Head of caudate nucleus (tissue), 42 donors: ENCODE results near the gene CAPZA2.

ENCODE experiments used
- DNase-seq, 42 donors: peaks; one replicate each; pipeline versions ENCODE4 v3.0.0 to v3.0.0-alpha.2; 2020 to 2021; ENCODE audit warnings: mixed read lengths in 7 of 42
- intact Hi-C: fragments of 100-400 bp; cut with DNase I; formaldehyde crosslinking; loops from one replicate; pipeline ENCODE4 v1.15.0; 2022

The CAPZA2 gene

DNA sequence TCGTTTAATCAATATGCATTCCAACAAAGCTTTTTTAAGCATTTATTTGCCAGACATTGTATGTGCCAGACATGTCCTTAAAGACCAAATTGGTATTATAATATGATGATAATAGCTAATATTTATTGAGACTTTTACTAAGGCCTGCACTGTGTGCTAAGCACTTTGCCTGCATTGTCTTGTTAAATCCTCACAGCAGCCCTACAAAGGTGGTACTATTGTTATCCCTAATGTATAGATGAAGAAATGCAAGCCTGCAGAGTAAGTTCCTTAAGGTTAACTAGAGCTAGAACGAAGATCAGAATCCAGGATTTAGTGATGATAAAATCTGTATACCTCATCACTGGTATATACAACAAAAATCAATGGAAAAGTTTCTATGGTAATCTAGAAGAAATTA is 5.3 kb upstream of the CAPZA2 start:
- intact Hi-C loops: no loop called here
- no peak for DNase-seq

DNA sequence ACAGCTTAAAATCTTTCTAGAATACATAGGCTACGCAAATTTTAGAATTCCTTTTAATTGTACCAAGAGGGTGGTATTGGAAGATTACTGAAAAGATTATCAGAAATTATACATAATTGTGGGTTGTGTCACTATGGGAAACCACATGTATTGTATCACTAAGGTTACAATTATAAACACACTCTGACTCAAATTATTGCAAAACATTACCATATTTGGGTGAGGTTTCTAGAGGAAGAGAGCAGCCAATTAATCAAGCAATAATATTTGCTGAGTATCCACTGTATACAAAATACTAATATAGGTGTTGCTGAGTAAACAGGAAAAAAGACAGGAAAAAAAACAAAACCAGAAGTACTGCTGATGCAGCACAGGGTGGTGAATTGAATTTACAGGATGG is 3.1 kb upstream of the CAPZA2 start:
- intact Hi-C loops: no loop called here

DNA sequence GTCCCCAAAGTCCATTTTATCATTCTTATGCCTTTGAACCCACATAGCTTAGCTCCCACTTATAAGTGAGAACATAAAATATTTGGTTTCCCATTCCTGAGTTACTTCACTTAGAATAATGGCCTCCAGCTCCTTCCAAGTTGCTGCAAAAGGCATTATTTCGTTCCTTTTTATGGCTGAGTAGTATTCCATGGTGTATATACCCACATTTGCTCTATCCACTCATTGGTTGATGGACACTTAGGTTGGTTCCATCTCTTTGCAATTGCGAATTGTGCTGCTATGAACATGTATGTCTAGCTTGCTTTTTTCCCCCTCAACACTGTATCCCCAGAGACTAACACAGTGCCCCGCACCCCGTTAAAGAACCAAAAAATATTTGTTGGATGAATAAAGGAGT is 670 bp upstream of the CAPZA2 start:
- DNase-seq: no peak
- intact Hi-C loops: loop anchor here (10.0 kb wide), 1 partner anchor 93 kb away; the partner anchor contains the start of gene ST7

More for the DNA sequence above, 3.1 kb upstream of the CAPZA2 start:
- DNase-seq: no peak

DNA sequence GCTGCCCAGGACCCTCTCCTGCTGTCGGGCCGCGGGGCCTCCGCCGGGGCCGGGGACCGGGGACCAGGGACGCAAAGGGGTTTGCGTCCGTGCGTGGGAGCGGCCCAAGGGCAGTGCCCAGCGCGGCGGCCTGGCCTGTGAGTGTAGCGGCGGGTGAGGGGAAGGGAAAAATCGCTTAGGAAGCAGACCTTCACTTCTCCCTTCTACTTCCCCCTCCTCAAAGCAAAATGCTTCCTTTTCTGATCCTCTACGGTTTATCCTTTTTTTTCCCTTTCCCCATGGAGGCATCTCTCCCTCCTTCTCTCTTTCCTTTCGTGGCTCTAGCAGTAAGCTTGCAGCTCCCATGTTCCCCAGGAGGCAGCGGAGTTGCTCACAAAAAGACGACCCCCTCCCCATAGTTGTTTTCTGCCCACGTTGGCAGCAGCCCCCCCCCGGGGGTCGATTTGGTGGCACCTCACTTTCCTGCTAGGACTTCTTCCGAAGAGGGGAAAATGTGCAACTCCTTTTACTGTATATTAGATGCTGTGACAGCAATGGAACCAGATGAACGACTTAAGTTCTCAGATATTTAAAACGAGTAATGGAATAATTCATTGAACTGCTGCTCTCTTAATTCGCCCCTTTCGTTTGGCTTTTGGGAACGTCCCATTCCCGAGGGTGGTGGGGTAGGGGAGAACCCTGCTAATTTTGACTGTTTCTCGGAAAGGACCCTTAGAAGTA is 724 bp downstream of the CAPZA2 start:
- intact Hi-C loops: loop anchor here (10.0 kb wide), 1 partner anchor 92 kb away; the partner anchor contains the start of gene ST7

DNA sequence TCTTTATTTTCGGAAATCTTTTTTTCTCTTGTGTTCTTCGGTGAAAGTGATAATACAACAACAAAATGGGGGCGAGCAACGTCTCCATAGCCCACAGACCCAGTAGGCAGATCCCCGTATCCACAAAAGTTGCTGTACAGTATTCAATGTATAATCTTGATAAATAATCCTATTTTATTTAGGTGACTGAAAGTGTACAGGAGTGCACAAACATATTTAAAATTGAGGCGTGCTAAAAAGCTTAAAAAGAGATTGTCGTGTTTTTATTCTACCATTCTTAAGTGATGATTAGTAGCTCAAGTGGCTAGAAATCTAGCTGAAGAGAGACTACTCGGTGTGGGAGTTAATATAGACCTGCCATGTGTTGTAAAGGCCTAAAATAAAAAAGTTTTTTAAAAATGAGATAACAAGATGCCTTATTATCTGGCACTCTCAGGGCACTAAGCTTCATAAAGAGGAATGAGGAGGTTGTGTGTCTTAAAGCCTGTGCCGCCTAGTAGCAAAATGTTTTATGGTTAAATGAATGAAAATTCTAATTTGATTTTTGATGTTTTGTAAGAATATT is 1.6 kb downstream of the CAPZA2 start:
- intact Hi-C loops: loop anchor here (10.0 kb wide), 1 partner anchor 91 kb away; the partner anchor contains the start of gene ST7
- DNase-seq: no peak

More for the DNA sequence above, 724 bp downstream of the CAPZA2 start:
- peak in 28 of 42 donors; percentile 3 to 61 (median 25) for DNase-seq

DNA sequence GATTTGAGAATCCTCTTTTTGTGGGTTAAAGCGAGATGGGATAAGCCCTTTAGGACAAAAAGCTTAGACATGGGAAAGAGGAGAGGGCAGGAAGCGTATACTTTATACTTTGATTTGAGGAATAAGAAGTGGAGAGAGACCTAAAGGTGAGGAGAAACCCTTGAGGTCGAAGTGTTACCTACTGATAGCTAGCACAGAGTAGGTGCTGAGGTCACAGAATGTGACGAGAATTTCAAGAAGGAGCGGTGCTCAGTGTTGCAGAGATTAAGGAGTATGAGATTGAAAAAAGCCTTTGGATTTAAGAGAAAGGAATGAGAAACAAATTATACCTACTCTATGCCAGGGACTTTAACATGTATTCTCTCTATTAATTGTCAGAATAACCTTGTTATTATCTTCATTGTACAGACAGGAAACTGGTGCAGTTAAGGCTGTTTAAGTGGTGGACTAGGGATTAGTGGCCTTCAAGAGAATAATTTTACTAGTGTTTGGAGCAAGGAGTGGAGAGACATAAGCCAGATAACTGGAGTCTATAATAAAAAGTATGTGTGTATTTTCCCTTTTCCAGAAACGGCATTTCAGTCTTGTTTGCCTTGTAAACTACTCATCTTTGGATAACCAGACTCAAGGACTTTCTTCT is 8.8 kb downstream of the CAPZA2 start:
- no peak for DNase-seq
- intact Hi-C loops: no loop called here

DNA sequence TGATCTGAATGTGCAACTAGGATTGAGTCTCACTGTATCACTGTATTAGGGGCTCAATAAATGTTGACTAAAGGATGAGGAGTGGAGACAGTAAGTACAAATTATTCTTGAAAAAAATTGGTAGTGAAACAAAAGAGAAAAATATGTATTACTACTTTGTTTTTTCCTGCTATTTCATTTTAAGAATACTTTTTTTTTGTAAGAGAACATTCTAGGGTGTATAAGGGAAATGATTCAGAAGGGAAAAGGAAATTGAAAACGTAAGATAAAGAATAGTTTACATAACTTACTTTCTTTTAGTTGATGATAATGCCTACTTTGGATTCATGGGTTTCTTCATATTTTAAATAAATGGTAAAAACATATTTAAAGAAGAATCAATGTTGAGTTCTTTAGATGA is 9.6 kb downstream of the CAPZA2 start:
- intact Hi-C loops: no loop called here
- no peak for DNase-seq

DNA sequence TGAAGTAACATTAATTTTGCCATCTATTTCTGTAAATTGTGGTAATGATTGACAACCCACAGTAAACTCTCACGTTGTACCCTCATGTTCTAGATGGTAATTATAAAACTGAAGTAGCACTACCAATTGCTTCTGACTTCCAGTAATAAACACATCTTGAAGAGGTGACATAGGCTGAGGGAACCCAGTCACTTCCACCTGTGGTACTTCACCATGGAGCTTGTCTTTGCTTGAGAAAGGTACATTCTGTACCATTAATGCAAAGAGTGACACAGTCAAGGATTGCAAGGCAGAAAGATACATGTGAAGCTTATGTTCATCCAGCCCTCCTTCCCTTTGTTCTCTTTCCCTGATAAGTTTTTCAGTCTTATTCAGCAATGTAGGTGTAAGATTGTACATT is 11.2 kb downstream of the CAPZA2 start:
- intact Hi-C loops: no loop called here
- DNase-seq: no peak

DNA sequence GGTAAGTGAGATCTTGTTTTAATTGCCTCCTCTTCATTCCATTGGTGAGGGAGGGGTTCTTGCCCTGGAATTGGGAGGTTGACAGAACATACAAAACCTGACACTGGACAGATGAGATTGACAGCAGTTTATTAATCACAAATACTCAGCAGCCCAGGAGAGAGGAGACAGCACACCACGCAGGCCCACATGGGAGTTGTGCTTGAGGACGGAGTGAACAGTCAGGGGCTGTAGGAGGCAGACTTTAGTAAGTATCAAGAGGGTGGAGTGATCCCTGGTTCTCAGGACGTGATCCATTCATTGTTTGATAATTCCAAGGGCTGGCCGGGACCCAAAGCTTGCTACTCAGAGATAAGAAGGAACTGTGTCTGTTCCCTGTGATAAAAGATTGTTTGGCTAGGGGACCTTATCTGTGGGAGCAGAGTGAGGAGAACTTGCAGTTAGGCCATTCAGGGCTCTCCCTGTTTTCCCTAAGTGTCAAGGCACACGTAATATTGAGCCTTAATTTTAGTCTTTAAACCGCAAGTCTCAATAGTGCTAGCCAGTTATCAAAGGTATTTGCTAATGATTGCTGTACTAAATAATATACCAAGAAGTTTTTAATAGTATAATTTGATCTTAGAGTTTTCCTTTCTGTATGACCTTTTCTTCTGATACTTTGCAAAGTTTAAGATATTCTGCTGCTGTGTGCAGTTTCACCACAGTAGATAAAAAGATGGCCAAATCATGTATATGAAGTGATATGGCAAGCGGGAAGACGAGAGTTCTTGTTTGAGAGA is 14.5 kb downstream of the CAPZA2 start:
- DNase-seq: no peak
- intact Hi-C loops: no loop called here

DNA sequence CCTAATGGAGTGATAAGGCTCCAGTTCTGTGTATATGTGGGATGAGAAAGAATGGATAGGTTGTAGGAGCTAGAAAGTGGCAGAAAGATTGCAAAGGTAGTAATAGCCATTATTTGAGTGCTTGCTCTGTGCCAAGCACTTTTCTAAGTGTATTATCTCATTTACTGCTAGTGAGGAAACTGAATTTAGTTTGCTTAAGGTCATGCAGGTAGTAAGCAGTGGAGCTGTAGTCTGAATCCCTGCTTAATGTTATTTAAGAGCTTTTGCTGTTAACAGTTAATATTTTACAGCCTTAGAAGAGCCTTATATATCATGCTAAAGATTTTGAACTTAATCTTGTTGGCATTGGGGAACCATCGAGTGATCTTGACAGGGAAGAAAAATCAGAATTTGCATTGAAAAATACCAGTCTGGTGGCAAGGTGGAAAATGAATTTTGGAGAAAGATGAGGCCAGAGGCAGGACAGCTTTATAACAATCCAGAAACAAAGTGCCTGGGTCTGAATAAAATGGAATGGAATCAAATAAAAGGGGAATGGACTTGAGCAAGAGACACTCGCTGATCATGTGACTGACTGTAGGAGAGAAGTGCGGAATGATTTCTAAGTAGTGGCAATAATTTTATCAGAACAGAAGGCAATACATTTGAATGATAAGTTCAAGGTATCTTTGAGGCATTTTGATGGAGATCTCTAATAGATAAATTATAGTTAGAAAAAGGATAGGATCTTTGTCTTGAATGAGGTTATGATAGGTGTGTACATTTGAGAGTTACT is 15.2 kb downstream of the CAPZA2 start:
- no peak for DNase-seq
- intact Hi-C loops: no loop called here

DNA sequence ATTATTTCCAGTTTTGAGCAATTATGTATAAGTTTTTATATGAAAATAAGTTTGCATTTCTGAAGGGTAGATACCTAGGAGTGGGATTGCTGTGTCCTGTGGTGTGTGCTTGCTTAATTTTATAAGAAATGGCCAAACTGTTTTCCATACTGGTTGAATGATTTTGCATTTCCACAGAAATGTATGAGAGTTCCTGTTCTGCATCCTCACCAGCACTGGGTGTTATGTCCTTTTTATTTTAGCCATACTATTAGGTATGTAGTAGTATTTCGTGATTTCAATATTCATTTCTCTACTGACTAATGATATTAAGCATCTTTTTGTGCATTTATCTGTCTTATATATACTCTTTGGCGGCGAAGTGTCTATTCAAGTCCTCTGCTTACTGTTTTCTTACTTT is 22.3 kb downstream of the CAPZA2 start:
- no peak for DNase-seq

DNA sequence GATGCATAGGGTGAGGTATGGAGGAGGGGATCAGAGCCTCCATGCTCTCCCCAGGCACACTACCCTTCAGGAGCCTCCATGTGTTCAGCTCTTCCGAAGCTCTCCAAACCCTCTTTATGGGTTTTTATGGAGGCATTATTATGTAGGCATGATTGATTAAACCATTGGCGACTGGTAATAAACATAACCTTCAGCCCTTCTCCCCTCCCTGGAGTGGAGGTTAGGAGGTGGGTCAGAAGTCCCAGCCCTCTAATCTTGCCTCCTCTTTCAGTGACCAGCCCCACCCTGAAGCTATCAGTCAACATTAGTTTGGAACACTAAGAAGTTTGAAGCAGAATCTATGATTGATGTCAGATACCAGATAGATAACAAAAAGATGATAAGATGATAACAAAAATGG is 23.3 kb downstream of the CAPZA2 start:
- intact Hi-C loops: no loop called here
- no peak for DNase-seq

More for the DNA sequence above, 22.3 kb downstream of the CAPZA2 start:
- intact Hi-C loops: no loop called here

DNA sequence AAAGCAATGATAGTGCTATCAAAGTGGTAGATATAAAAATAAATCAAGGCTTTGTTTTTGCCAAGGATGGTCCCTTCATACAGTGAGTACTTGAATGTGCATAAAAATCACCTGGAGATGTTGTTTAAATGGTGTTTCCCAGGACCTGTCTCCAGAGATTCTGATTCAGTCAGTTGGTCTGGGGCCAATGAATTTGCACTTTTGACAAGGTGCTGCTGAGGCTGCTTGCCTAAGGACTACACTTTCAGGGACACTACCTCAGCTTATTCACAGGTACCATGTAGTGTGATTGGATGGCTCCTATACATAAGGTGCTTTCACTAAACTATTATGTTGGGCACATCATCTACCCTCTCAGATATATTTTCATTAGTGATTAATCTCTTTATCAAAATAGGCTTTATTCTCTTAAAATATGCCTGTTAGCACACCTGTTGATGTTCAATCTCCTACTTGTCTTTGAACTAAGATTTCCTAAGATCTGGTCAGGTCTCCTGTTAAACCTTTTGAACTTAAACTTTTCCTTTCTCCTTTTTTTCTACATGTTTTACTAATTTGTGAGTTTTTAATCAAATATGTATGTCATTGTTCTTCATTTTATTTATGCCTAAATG is 24.3 kb downstream of the CAPZA2 start:
- DNase-seq: no peak
- intact Hi-C loops: no loop called here

DNA sequence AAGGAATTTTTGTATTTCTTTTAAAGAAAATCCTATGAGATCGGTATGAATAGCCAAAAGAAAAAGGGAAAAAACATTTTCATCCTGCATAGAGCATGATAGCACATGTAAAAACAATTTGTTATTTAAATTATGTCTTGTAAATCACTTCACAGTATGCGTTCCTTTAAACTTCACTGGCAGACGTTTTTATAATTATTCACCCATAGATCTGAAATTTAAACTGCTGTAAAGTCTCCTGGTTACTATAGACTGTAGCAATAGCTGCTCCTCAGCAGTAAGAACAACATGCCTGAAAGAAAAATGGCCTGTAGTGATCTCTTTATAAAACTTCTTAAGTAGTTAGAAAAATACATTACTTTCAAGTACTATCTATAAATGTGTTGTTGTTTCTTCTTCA is 26.5 kb downstream of the CAPZA2 start:
- intact Hi-C loops: no loop called here
- no peak for DNase-seq

DNA sequence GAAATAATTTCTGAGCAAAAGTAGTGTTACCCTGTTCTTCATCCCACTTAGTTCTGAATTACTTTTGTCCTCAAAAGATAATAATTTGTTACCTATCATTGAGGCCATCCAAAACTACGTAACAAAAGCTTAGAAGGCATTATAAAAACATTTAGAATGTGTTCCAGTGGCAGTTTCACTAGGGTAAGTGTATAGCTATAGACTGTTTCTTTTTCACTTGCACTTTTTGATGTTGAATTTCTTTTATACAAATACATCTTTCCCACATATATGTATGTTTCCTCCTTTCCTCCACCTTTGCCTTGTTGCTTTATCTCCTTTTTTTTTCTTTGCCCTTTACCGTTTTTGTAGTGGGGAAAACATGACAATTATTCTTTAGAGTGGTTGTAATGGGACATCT is 33.5 kb downstream of the CAPZA2 start:
- intact Hi-C loops: no loop called here
- no peak for DNase-seq

DNA sequence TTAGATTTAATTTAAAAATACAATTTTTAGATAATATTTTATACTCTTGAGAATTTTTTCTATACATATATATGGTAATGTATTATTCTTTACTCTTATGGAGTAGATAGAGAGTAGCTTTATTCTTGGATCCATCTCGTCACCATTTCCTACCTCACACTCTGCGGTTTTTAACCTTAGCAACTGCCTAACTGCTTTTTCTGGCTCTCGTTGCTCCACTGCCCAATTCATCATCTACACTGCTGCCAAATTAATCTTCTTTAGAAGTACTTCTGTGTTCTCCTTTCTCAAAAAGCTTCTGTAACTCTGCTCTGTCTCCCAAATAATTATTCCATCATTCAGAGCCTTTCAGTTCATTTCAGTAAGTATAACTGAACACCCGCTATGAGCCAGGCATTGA is 35.3 kb downstream of the CAPZA2 start:
- intact Hi-C loops: no loop called here
- DNase-seq: peak in 3 of 42 donors; percentile 2 to 40 (median 4)

DNA sequence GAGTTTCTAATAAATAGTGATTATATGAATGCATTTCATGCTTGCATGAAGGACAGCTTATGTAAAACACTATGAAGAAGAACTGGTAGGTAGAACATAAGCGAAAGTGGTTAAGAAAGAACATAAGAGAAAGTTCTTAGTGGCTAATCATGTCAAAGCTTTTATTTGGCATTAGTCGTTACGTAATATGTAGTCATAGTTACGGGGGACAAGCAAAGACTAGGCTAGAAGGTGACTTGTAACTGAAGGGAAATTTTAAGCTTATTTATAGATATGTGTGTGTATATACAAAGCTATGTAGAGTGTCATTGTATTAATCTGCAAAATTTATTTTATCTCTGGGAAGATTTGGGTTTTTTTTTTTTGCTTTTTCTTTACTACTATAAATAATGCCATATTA is 36.9 kb downstream of the CAPZA2 start:
- intact Hi-C loops: no loop called here
- no peak for DNase-seq

DNA sequence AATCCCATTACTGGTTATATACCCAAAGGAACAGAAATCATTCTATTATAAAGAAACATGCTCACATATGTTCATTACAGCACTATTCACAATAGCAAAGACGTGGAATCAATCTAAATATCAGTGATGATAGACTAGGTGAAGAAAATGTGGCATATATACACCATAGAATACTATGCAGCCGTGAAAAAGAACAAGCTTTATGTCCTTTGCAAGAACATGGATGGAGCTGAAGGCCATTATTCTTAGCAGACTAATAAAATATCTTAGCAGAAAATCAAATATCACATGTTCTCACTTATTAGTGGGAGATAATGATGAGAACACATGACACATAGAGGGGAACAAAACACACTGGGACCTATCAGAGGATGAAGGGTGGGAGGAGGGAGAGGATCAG is 38.8 kb downstream of the CAPZA2 start:
- intact Hi-C loops: no loop called here
- no peak for DNase-seq

DNA sequence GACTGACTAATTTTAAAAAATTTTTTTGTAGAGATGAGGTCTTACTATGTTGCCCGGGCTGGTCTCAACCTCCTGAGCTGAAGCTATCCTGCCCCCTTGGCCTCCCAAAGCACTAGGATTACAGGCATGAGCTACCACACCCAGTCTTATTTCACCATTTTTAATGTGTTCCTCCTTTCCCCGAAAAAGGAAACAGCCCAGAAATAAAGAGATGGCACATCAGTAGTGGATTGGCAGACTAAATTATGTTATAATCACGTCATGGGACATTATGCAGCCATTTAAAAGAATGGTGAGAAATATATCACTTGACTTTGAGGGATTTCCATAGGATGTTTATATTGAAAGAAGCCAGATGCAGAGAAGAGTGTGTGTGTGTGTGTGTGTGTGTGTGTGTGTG is 40.5 kb downstream of the CAPZA2 start:
- intact Hi-C loops: no loop called here
- DNase-seq: no peak
